Glutamatergic neuron (in vitro differentiated cells): Measurements from ENCODE around the gene ACBD6. TPM values are rescaled to one million over a fixed set of nuclear protein-coding genes. Genes with fewer than 3 reads are reported as not detected.
A peak's percentile ranks its signal among the peaks of the same experiment; 100 is the strongest.

Experiments used
- DNase-seq: peaks from one replicate; pipeline ENCODE4 v3.0.0; 2022
- H3K27ac Mint-ChIP-seq: one replicate; pipeline ENCODE4 v1.8.0; 2020; ENCODE audit warnings: mild to moderate bottlenecking, mixed read lengths, inconsistent platforms; ENCODE audit not compliant: unreplicated experiment
- H3K27me3 Mint-ChIP-seq: one replicate; pipeline ENCODE4 v1.8.0; 2020; ENCODE audit warnings: mild to moderate bottlenecking, moderate library complexity, mixed read lengths, inconsistent platforms; ENCODE audit not compliant: unreplicated experiment
- H3K36me3 Mint-ChIP-seq: one replicate; pipeline ENCODE4 v1.8.0; 2020; ENCODE audit warnings: mild to moderate bottlenecking, mixed read lengths, inconsistent platforms; ENCODE audit not compliant: unreplicated experiment
- H3K4me1 Mint-ChIP-seq: one replicate; pipeline ENCODE4 v1.8.0; 2020; ENCODE audit warnings: mild to moderate bottlenecking, low read depth, mixed read lengths, inconsistent platforms; ENCODE audit not compliant: unreplicated experiment
- H3K4me3 Mint-ChIP-seq: one replicate; pipeline ENCODE4 v1.8.0; 2020; ENCODE audit warnings: mild to moderate bottlenecking, mixed read lengths, inconsistent platforms; ENCODE audit not compliant: unreplicated experiment
- H3K9me3 Mint-ChIP-seq: one replicate; pipeline ENCODE4 v1.8.0; 2020; ENCODE audit warnings: mild to moderate bottlenecking, moderate library complexity, mixed read lengths, inconsistent platforms; ENCODE audit not compliant: unreplicated experiment
- total RNA-seq: library from RNA; stranded (reverse); fragmentation: NEBNext Ultra II Directional; extraction: Animal tissue kit (Norgen Biotek cat#: 25700); gene quantifications from one replicate; pipeline ENCODE4 v1.2.1, GENCODE V29; 2021; ENCODE audit not compliant: unreplicated experiment
- TF ChIP-seq, protein P1 (sequence below): fragments of 200-600 bp; sonication (generic); IDR thresholded peaks from one replicate; pipeline ENCODE4 v1.5.0; 2021; ENCODE audit not compliant: partially characterized antibody, unreplicated experiment

Gene ACBD6
- total RNA-seq, 1 donor from 2014 or later: 52.9 TPM

DNA sequence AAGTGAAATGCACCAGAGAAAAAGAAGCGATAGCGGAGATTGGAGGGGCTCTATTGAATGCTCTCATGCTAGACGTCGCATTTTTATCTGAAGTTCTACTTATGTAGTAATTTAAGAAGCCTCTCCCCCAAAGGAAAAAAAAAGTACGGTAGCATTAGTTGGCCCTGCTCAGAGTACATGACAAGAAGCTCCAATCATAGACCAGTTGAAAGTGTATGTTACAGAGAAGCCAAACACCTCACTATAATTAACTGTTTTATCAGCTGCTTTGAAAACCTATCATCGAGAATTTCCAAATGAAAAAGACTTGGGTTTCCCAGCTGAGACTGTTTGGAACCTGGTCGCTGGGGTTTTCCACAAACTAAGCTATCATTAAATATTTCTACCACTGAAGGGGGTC, 36.8 kb upstream of the ACBD6 start:
- TF ChIP-seq, protein P1, sequence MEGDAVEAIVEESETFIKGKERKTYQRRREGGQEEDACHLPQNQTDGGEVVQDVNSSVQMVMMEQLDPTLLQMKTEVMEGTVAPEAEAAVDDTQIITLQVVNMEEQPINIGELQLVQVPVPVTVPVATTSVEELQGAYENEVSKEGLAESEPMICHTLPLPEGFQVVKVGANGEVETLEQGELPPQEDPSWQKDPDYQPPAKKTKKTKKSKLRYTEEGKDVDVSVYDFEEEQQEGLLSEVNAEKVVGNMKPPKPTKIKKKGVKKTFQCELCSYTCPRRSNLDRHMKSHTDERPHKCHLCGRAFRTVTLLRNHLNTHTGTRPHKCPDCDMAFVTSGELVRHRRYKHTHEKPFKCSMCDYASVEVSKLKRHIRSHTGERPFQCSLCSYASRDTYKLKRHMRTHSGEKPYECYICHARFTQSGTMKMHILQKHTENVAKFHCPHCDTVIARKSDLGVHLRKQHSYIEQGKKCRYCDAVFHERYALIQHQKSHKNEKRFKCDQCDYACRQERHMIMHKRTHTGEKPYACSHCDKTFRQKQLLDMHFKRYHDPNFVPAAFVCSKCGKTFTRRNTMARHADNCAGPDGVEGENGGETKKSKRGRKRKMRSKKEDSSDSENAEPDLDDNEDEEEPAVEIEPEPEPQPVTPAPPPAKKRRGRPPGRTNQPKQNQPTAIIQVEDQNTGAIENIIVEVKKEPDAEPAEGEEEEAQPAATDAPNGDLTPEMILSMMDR: no peak
- Mint-ChIP-seq H3K36me3 (no peaks in the 10 kb centered on the region), H3K9me3 (no peaks in the 10 kb centered on the region), H3K4me1 (no peaks in the 10 kb centered on the region), H3K27me3 (peaks cover 5% of the 10 kb centered on the region), H3K4me3 (no peak overlapping the region), H3K27ac (no peak overlapping the region)
- DNase-seq: no peak

DNA sequence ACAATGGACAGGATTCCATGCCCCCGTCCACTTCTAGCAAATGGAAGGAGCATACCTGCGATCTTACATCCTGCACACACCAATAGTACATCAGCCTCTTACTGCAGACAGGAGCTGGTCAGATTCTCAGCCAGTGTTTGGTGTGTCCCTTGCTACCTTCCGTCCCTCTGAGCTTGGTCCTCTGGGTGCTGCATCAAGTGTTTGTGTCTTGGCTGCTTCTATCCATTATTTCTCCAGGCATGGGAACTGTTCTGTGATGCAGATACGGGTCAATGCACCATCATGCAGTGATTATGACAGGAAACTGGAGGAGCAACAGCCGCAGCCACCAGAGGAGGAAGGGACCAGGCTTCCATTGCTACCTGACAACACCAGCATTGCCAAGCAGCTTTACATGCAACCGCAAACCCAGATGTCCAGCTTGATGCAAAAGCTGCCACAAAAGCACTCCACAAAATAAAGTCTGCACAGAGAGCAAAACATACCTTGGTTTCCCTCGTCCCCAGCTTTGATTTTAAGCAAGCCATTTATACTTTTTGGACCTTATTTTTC, 34.5 kb upstream of the ACBD6 start:
- Mint-ChIP-seq H3K27ac (no peak overlapping the region), H3K27me3 (peaks cover 5% of the 10 kb centered on the region), H3K36me3 (no peaks in the 10 kb centered on the region), H3K4me3 (no peak overlapping the region), H3K9me3 (no peaks in the 10 kb centered on the region), H3K4me1 (no peaks in the 10 kb centered on the region)
- DNase-seq: no peak
- TF ChIP-seq, protein P1: no peak

DNA sequence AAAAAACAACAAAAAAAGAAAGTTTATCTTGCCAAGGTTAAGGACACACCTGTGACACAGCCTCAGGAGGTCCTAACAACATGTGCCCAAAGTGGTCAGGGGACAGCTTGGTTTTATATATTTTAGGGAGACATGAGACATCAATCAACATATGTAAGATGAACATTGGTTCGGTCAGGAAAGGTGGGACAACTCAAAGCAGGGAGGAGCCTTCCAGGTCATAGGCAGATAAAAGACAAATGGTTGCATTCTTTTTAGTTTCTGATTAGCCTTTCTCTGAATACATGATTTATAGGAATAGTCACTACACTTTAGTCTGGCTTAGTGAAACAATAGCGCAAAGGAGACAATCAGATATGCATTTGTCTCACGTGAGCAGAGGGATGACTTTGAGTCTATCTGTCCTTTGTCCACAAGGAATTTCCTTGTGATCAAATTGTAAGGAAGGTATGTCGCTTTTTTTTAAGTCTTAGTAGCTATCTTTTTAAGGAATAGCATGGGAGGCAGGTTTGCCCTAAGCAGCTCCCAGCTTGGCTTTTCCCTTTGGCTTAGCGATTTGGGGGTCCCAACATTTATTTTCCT, 33.1 kb upstream of the ACBD6 start:
- H3K9me3 Mint-ChIP-seq: no peaks in the 10 kb centered on the region
- no peaks in the 10 kb centered on the region for H3K36me3 Mint-ChIP-seq
- H3K4me1 Mint-ChIP-seq: no peaks in the 10 kb centered on the region
- no peak overlapping the region for H3K4me3 Mint-ChIP-seq
- DNase-seq: no peak
- peaks cover 3% of the 10 kb centered on the region for H3K27me3 Mint-ChIP-seq
- TF ChIP-seq, protein P1: no peak
- no peak overlapping the region for H3K27ac Mint-ChIP-seq

DNA sequence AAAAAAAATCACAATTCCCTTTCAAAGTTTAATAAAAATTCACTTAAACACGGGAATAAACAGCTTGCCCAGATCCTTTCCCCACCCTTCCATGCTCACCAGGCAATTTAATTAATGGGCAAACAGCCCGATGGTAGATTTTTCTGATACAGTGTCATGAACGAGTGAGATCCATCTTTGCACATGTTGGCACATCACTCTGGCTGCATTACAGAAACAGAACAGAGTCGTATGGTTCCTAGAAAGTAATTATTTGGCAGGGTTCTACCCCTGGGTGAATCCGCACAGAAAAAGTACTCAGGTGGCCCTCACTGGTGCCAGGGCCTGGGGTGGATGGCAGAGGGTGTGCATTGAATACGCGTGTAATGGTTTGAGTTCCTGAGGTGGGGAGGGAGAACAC, 31.8 kb upstream of the ACBD6 start:
- H3K27me3 Mint-ChIP-seq: peaks cover 3% of the 10 kb centered on the region
- TF ChIP-seq, protein P1: no peak
- no peaks in the 10 kb centered on the region for H3K4me1 Mint-ChIP-seq
- H3K36me3 Mint-ChIP-seq: no peaks in the 10 kb centered on the region
- no peak for DNase-seq
- no peak overlapping the region for H3K27ac Mint-ChIP-seq
- H3K9me3 Mint-ChIP-seq: no peaks in the 10 kb centered on the region
- H3K4me3 Mint-ChIP-seq: no peak overlapping the region

DNA sequence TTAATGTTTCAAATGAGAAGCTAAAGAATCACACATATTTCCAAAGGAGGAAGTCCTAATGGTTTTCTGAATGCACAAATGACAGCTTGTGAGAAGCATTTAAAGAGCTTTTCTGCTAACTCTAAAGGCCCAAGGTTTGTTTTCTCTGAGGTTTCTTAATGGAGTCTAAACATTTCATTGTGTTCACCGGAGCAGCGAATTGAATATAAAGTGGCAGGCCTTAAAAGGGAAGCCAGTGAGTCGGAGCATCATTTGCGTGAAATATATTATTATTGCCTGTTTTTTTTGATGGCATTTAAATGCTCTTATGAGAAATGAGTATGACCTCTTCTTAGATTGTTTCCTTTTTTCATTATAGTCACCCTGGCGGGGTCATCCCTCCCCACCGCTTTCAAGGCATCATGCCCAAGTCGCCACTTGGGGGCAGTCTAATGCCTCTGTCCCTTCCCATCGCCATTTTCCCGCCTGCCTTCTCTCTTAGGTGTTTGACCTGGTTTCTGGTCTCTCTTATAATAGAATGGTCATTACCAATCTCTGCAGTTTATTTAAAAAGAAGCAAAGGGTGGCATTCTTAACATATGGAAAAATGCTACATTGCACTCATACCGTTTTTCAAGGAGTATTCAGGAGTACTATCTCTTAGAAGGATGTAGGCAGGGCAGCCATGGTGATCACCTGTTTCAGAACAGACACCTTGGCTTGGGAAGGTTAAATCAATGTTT, 31.1 kb upstream of the ACBD6 start:
- TF ChIP-seq, protein P1: peak; percentile 82
- H3K27ac Mint-ChIP-seq: no peak overlapping the region
- DNase-seq: peak; percentile 82
- H3K9me3 Mint-ChIP-seq: no peaks in the 10 kb centered on the region
- no peak overlapping the region for H3K4me3 Mint-ChIP-seq
- H3K27me3 Mint-ChIP-seq: peaks cover 3% of the 10 kb centered on the region
- no peaks in the 10 kb centered on the region for H3K4me1 Mint-ChIP-seq
- no peaks in the 10 kb centered on the region for H3K36me3 Mint-ChIP-seq
